Stimulated activated CD8-positive, alpha-beta memory T cell treated with anti-CD3 and anti-CD28 coated beads, Interleukin-15, amount 100 ng/mL, for 48 hours (primary cell): ENCODE measurements around the gene NCOR1.

Experiments used
- DNase-seq, 2 donors: peaks; one replicate each; pipeline ENCODE4 v3.0.0-alpha.2; 2020; ENCODE audit warnings: low read depth in 2 of 2

The NCOR1 gene

DNA sequence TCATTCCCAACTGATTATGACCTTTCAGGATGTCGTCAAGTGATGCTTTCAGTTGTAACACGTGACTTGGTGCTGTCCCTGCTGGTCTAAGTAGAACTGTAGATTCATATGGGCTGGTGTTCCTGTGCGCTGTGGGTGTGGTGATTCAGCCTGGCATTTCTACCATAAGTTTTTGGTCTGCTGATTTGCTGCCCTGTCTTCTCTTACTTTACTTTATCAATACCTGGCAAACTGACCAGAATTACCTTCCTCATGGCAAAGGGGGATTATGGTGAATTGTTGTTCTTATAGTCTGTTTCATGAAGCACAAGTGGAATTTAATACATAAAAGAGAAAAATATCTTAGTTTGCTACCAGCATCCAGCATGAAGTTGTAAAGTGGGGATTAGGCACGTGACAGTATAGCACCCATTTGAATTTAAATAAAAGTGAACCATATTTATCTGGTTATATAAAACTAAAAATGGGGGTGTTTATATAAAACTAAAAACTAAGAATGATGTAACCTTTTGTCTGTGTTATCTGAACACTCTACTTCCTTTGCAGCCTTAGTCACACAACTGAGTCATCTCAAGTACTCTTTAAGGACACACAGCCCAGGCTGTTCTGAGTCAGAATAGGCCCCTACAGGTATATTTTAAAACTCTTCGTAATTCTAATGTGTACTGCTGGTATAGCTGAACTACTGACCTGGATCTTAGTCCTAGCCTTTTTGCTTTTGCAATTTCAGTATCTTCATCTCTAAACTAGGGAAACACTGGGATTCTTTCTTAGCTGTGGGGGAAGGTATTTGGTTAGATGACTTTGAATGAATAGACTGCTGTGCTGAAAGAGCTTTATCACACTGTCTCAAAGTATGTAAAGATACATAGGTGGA is 187.4 kb downstream of the NCOR1 start:
- peak; percentile 42 to 47 for DNase-seq

DNA sequence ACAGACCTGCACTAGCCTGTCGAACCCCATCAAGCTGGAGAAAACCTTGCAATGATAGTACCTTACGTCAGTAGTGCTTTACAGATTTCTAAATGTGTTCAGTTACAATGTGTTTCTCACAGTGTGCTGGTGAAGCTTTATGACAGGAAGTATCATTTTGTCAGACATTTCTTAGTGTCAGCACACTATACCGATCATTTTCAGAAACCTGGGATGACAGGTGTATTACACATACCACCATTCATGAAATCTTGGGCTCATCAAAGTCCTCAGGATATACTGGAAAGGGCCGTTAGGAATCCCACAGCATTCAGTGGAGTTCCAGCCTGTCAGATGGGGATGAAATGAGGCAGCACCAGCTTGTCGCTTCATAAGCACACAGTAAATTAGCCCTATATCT is 188.4 kb downstream of the NCOR1 start:
- DNase-seq = no peak

DNA sequence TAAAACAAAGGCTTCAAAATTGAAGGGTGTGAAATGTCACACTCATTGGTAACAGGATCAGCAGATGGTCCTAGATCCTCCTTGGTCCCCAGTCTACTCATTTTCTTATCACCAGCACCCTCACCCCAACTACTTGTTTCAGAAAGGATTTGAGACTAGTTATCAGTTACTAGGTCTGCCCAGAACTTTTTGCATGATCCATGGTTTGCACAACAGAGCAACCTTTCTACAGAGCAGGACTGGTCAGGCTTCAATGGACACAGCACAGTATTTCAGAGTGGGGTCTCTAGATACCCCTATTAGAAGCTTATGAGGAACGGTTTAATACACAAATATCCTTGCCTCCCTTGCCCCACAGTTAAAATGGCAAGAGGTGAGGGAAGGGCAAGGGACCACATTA is 190.1 kb downstream of the NCOR1 start:
- no peak for DNase-seq

DNA sequence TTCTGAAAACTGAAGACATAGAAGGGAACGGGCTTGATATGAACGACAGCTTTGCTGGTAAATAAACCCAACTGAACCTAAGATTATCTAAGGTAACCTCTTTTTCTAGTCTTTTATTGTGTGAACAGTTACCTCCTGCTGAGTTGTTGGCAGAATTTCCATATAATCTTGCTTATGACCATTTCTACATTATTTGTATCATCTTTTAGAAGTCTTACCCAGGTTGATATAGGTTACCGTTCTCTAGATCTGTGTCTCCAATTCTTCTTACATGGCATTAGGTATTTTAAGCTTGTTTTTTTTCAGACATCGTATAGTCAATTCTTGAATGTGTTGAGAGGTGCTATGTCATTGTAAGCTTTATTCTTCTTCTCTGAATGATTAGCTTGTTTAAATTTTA is 191.5 kb downstream of the NCOR1 start:
- no peak for DNase-seq

DNA sequence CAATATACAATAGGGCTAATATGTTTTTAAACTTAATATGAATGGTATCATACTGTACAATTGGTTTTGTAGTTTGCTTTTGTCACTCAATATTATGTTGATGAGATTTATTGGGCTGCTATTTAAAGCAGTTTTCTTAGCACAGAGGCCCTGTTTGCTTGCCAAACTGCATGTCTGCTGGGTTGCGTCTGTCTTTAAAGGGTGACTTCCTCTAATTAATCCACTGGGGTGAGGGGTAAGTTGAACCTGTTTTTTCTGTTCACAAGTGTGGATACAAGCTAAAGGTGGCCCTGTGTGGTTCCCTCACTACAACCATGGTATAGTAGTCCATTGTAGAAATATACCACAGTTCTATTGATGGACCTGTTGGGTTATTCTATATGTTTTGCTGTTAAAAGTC is 196.0 kb downstream of the NCOR1 start:
- DNase-seq = no peak

DNA sequence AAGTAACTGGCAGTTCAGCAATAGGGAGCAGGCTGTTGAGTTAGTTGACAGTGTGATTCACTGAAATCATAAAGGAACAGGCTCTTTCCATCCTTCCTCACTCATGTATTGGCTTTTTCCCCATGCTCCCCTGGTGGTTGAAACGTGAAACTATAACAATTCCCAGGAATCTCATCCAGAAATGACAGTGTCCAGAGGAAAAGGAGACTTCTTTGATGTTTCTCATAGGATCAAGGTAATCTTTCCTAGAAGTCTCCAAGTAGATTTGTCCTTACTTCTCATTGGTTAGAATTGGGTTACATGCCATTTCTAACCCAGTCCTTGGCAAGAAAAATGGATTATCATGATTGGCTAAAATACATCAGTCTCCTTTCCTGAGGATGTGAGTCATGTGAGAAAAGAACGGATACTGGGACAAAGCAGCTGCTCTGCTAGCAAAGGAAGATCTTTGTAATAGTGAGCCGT is 201.4 kb downstream of the NCOR1 start:
- DNase-seq = no peak

DNA sequence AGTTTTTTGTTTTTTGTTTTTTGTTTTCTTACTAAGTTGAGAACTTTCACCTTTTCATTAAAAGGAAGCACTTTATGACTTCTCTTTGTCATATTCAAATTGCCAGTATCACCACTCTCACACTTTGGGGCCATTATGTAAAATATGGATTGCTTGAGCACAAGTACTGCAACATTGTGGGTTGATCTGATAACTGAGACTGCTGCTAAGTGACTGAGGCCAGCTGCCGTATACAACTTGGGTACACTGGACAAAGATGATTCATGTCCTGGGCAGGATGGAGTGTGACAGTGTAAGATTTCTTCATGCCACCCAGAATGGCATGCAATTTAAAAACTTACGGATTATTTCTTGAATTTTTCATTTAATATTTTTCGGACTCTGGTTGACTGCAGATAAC is 207.9 kb downstream of the NCOR1 start:
- DNase-seq = no peak

DNA sequence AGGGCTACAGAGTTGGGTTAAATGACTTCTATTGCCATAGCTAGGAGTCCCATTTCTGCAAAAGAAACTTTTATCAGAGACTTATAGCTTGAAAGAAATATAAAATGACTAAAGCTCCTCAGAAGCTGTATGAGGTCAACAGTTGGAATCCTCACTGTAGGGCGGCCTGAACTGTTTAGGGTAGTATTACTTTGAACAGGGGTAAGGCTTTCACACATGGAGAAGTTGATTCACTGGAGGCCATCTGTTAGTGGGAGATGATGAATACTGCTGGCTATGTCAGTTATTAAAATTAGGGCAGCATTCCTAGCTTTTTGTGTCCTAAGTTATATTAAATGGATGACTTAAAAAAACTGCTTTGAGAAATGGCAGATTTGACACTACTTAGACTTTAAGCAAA is 209.7 kb downstream of the NCOR1 start:
- DNase-seq = no peak

DNA sequence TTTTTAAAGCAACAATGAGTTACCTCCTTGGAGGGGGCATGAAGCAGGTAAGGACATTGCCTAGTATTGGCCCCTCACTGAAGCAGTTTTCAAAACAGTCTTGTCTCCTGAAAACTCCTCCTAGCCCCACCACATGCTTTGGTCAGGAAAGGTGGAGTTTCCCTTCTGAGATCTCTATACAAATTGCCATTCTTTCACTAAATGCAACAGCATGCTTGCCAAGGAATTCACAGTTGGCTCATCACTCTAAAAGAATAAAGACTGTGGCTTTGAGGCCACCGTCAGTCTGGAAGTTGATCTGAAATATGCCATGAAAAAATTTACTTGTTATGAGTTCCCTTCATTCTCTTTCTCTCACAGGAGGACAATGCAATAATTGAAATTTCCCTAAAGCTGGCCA is 211.5 kb downstream of the NCOR1 start:
- no peak for DNase-seq

DNA sequence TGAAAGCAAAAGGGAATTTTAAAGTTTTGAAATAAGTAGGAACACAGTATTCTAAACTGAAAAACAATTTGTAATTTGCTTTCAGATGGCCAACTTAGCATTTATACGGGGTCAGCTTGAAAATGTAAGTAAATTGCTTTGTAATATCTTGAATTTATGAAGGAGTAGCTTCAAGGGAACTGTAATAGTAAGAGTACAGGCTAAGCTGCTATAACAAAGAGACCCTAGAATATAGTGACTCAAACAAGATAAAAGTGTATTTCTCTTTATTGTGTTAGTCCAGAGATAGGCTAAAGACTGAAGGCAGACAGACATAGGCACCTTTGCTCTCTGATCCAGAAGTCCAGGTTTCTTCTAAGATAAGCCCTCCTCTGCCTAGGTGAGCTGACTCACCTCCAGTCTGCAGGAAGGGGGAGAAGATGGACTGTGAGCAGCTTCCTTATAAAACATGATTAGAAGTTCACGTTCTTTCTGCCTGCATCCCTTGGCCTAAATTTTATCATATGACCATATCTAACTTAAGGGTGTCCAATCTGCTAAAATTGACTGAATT is 212.6 kb downstream of the NCOR1 start:
- DNase-seq = no peak

DNA sequence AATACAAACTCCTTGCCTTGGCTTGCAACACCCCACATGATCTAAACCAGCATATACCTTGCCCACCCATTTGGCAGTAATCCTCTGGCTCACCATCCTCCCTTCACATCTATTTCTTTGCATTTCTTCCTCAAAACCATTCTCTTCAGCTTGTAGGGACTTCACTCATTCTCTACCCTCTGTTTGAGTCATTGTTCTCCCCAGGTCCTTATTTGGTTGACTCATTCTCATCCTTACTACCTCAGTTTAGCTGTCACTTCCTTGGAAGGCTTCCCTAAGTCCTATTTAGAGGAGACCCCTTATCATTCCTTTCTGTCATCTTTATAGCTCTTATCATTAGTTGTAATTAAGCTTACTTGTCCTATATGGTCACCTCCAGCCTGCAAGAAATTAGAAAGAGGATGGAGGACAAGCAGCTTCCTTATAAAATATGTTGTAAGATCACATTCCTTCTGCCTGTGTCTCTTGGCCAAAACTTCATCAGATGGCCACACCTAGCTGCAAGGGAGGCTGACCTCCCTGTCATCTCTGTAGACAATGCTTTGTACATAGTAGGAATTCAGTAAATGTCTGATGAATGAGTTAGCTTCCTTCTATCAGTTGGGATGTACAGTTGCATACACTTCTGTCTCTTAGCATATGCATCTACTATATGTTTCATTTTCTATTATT is 214.0 kb downstream of the NCOR1 start:
- DNase-seq = no peak

DNA sequence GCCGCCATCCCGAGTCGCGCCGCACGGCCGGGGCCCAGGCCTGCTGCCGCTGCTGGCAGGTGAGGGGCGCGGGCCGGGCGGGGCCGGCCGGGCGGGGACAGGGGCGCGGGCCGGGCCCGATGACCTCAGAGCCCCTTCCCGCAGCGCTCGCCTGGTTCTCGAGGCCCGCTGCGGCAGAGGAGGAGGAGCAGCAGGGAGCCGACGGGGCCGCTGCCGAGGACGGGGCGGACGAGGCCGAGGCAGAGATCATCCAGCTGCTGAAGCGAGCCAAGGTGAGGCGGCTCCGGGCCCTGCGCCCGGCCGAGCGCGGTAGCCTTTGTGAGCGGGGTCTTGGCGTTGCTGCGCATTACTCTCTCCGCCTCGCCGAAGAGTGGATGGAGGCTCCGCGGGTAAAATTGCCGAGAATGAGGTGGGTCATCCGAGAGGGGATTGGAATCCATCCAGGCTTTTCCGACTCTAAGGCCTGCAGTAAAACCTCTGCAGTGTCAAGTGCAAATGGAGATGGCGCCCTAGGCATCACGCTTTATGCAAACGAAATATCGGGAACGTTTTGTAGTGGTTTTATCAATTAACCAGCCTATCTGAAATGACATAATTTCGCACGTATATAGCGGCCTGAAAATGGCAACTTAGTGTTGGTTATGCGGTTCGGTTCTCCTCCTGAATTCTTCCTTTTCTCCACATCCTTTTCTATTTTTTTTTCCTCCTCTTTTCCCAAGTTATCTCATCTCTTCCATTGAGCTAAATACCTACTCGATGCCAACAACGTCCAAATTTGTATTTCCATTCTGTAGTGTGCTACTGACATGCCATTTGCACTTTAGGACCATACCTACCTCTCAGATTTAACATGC is 215.1 kb downstream of the NCOR1 start:
- DNase-seq = peak in 1 of 2 donors; percentile 4

DNA sequence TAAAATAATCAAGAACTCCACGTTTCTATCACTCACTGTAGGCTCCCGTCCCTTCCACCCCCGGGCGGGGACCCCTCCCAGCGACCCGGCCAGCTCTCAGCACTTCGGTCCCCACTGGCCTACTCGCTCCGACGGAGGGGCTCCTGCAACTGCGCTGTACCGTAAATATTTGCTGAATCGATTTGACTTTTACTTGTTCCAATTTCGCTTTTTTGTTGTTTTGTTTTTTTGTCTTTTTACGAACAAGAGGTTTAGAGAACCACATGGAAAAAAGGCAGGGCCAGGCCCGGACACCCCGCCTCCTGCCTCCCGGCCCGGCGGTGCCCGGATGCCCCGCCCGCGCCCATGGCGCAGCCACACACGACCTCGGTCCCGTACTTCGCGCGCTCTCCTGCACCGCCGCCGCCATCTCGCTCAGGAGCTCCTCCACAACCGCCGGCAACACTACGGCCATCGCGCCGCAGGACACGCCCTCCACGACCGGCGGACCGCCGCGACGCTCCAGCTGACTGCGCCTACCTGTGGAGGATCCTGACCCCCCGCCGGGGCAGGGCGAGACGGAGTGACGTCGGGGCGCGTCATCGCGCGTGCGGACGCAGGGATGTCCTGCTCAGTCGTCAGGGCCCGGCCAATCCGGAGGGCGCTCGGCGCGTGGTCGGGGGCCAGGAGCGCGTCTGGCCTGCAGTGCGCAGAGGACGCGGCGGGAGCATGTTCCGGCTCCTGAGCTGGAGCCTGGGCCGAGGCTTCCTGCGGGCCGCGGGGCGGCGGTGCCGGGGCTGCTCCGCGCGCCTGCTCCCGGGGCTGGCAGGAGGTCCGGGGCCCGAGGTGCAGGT is 216.0 kb downstream of the NCOR1 start, which contains the start of the genes TTC19 and ZSWIM7:
Gene TTC19, plus strand, starts transcription at position 684 of the 833 bp plus-strand sequence. Its CDS starts 25 bp downstream, at position 709.
Gene ZSWIM7, minus strand, starts transcription at position 564 of the 833 bp plus-strand sequence. Its CDS starts 110 bp downstream, at position 454.
- peak; percentile 96 to 97 for DNase-seq

DNA sequence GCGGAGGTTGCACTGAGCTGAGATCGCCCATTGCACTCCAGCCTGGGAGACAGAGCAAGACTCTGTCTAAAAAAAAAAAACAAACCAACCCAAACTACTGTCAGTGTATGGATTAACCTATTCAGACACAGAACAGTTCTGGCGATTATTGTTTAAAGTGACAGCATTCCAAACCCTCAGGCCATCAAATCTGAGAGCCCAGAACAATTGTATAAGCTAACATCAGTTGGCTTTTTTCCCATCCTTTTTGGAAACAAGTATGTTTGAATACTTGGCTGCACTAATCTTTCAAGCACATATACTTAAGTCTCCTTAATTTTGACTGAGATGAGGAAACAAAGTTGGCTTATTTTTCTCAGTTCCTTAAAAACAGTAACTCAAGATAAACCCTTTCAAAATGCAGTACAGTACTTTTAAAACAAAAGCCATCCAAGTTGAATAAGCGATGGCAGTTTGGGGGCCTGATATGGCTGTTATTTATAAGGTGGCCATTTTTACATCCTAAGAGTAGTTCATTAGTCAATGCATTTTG is 217.2 kb downstream of the NCOR1 start:
- no peak for DNase-seq

DNA sequence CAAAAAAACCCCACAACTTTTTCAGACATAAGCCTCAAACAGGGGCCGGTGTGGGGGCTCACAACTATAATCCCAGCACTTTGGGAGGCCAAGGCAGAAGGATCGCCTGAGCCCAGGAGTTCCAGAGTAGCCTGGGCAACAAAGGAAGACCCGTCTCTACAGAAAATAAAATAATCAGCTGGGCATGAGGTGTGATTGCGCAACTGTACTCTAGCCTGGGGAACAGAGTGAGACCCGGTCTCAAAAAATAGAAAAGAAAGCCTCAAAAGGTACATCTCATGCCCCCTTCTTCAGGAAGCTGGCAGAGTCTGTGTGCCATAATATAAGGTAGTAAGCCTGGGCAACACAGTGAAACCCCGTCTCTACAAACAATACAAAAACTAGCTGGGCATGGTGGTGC is 219.0 kb downstream of the NCOR1 start:
- DNase-seq = no peak

DNA sequence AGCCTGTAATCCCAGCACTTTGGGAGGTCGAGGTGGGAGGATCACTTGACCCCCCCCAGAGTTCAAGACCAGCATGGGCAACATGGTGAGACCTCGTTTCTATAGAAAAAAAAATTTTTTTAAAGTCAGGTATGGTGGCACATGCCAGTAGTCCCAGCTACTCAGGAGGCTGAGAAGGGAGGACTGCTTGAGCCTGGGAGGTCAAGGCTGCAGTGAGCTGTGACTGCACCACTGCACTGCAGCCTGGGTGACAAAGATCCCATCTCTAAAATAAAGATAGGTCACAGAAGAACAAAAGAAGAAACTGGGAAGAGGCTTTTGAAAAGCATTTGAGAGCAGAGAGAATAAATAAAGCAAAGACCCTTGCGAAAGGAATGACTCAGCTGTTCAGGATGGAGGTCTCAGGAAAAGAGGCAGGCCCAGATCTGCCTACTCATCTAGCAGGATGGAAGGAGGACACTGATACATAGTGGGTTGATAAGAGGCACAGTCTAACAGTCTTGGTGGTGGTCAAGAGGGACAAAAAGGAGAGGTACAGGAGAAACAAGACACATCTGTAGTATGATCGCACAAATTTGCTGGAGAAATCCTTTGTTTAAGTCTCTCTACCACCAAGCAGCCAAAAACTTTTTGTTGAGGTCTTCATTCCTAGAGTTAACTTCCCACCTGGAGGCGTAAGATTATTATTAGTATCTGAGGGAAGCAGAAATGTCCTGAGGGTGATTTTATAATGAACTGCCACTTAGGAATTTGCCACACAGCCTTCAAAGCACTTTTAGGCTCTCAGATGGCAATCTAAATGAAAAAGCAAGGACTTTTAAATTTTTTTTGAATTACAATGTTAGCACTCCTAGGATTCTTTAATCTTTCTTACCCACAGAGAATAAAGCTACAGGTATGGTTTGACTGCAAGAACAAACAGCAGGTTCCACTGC is 233.4 kb downstream of the NCOR1 start:
- DNase-seq = no peak

DNA sequence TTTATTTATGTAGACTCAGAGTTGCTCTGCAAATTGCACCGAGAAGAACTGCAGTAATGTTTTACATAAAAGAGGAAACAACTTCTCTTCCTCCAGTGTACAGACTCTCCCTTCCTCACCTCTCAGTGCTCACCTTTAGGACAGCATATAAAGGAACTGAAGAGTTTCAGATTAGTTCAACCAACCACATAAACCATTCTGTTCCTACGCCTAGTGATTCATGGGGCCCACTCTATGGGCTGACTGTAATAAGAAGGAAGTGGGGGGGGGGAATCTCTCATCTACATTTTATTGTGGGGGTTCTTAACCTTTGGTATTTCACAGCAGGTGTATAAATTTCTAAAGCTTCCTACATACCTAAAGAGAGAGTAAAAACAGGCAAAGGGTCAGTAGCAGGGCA is 234.1 kb downstream of the NCOR1 start:
- peak; percentile 5 to 15 for DNase-seq
